NCI-H2029 treated with DMSO at 0.1 percent for 48 hours (cell line): ENCODE data around the gene ETV5.
"Not testable (repeated sequence)": the region's sequence is repeated elsewhere in the genome, so short reads cannot be mapped to it uniquely, and the experiment has no call there.

Experiments used
- DNase-seq: peaks from one replicate; lab custom pipeline; 2025; lab: John Stamatoyannopoulos, UW

The ETV5 gene

GRCh38 chr3:186022931-186023330, 86.0 kb downstream of the ETV5 start:
- DNase-seq: no peak

GRCh38 chr3:186021673-186022362, 87.1 kb downstream of the ETV5 start:
- no peak for DNase-seq

DNA sequence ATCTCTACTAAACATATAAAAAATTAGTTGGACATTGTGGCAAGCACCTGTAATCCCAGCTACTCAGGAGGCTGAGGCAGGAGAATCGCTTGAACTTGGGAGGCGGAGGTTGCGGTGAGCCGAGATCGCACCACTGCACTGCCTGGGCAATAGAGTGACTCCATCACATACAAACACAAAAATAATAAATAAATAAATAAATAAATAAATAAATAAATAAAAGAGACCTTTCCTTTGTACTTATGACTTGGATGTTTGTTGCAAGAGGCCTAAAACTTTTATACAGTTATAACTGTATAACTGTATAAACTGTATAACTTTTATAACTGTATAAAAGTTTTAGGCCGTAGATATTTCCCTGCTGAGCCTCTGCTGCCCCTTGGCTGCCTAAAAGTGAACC, 87.6 kb downstream of the ETV5 start:
- not testable (repeated sequence) for DNase-seq

DNA sequence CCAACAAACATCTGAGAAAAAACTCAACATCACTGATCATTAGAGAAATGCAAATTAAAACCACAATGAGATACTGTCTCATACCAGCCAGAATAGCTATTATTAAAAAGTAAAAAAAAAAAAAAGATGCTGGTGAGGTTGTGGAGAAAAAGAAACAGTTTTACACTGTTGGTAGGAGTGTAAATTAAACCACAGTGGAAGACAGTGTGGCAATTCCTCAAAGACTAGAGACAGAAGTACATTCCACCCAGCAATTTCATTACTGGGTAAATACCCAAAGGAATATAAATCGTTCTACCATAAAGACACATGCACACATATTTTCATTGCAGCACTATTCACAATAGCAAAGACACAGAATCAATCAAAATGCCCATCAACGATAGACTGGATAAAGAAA, 89.6 kb downstream of the ETV5 start:
- DNase-seq: not testable (repeated sequence)

GRCh38 chr3:186014866-186015265, 94.0 kb downstream of the ETV5 start:
- DNase-seq: no peak

DNA sequence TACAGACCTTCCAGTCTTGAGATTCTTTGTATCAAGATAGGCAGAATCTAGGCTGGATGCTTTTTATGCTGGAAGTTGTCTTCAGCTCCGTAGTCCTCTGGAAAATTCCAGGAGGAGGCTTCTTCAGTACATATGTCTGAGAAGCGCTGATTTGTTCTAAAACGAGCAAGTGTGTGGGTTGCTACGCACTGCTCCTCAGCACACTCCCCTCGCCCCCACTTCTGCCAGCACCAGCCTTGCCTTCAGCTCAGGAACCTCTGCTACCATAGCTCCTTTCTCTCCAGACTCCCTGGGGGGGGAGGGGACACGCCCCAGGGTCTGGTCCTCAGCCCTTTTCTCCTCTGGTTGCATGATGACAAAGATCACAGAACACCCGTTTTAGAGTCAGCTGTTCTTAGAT, 95.6 kb downstream of the ETV5 start:
- no peak for DNase-seq

DNA sequence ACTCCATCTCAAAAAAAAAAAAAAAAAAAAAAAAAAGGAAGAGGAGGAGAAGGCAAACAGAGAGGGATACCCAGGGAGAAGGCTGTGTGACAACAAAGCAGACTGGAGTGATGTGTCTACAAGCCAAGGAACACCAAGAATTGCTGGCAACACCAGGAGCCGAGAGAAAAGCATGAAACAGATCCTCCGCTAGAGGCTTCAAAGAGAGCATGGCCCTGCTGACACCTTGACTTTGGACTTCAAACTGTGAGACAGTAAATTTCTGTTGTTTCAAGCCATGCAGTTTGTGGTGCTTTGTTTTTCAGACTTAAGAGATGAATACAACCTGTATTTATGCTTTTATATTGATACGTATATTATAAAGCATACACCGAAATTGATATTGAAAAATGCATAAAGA, 96.8 kb downstream of the ETV5 start:
- no peak for DNase-seq

DNA sequence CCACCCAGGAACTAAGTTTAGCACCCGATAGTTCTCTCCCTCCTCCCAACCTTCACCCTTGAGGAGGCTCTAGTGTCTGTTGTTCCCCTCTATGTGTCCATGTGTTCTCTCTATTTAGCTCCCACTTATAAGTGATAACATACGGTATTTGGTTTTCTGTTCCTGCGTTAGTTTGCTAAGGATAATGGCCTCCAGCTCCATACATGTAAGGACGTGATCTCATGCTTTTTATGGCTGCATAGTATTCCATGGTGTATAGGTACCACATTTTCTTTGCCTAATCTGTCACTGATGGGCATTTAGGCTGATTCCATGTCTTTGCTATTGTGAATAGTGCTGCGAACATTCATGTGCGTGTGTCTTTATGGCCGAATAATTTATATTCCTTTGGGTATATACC, 104.2 kb downstream of the ETV5 start:
- no peak for DNase-seq

- DNase-seq: no peak
Measured at GRCh38 chr3:186004209-186004608, 104.7 kb downstream of the ETV5 start.

GRCh38 chr3:186003610-186004009, 105.3 kb downstream of the ETV5 start:
- no peak for DNase-seq

DNA sequence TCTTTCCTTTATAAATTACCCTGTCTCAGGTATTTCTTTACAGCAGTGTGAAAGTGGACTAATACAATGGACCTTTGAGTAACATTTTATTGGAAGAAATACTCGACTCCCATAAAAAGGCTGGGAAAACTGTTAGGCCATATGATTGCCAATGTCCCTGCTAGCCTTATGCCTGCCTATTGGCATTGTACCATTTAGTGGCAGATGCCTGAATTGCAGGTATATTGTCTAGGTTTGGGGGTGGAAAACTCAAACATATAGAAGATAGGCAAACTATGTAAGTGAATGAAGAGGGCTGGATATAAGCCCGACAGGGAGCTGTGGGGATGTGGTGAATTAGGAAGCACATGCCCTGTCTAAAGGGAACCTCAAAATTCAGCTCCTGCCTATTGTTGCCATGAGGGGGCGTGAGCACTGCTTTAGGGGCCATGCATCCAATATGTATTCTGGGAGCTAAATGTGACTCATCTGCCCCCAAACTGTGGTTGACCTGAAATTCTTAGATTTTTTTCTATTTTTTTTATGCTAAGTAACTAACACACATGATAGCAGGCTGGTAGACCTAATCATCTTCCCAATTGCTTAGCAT, 105.9 kb downstream of the ETV5 start:
- no peak for DNase-seq

GRCh38 chr3:186001842-186002241, 107.0 kb downstream of the ETV5 start:
- DNase-seq: no peak

- no peak for DNase-seq
Measured at GRCh38 chr3:185999221-185999620, 109.7 kb downstream of the ETV5 start.

- DNase-seq: no peak
Measured at GRCh38 chr3:185998136-185998535, 110.8 kb downstream of the ETV5 start.

- DNase-seq: no peak
Measured at GRCh38 chr3:185997130-185997529, 111.8 kb downstream of the ETV5 start.
